GM12878 (cell line): Measurements from ENCODE around the gene ZNF613. TPM values are rescaled to one million over a fixed set of nuclear protein-coding genes. Genes with fewer than 3 reads are reported as not detected.

Experiments used
- ATAC-seq: fragments of 200-7000 bp; cut with Tn5 transposase; 3 replicates; pipeline ENCODE4 v1.9.1; 2020; ENCODE audit warnings: mild to moderate bottlenecking, moderate library complexity
- BruUV-seq: library from RNA; stranded (reverse); fragments of 400-500 nt; replicated peaks from 2 replicates; lab custom pipeline; 2021; lab: Mats Ljungman, UMichigan
- CTCF ChIA-PET: fragments of 300-600 bp; sonication (Branson Sonifier 250); formaldehyde crosslinking; extraction: SDS; loops from one replicate; lab custom pipeline; 2021; ENCODE audit warnings: inconsistent platforms; lab: Yijun Ruan, JAX
- POLR2A ChIA-PET: fragments of 350-600 bp; formaldehyde crosslinking; extraction: SDS; loops from one replicate; lab custom pipeline; 2021; ENCODE audit warnings: inconsistent platforms; lab: Charles Lee
- RAD21 ChIA-PET: fragments of 300-600 bp; sonication (Branson Sonifier 250); formaldehyde crosslinking; loops from one replicate; lab custom pipeline; 2023; ENCODE audit warnings: antibody characterized with exemption; ENCODE audit not compliant: unreplicated experiment; lab: Charles Lee
- SMC1A ChIA-PET: fragments of 300-600 bp; sonication (Branson Sonifier 250); formaldehyde crosslinking; loops from one replicate; lab custom pipeline; 2023; ENCODE audit not compliant: unreplicated experiment, uncharacterized antibody; lab: Charles Lee
- DNase-seq: peaks from one replicate; pipeline ENCODE4 v3.0.0-alpha.2; 2011; ENCODE audit warnings: low read depth, low spot score
- FAIRE-seq: peaks from 3 replicates; lab custom pipeline; 2011; peaks lifted over from hg19 to GRCh38; lab: Jason Lieb, UNC
- H2AFZ ChIP-seq: 2 replicates; pipeline ENCODE4 v1.6.0; 2011; ENCODE audit warnings: low read depth, low read length, control low read depth; ENCODE audit not compliant: control insufficient read depth
- H3K27ac ChIP-seq: 2 replicates; pipeline ENCODE4 v1.5.1; 2011; ENCODE audit warnings: control low read depth; ENCODE audit not compliant: control insufficient read depth, insufficient read depth
- H3K27me3 ChIP-seq, 2 experiments: replicated peaks in 1 of 2; 2 replicates each; pipeline versions ENCODE4 v1.6.0 to v1.6.1; 2011; ENCODE audit warnings: low read length in 1 of 2; ENCODE audit not compliant: control insufficient read depth in 2 of 2, insufficient read depth in 2 of 2
- H3K36me3 ChIP-seq, 2 experiments: 2 replicates each; pipeline ENCODE4 v1.5.1; 2011; ENCODE audit warnings: low read length in 1 of 2; ENCODE audit not compliant: control insufficient read depth in 2 of 2, insufficient read depth in 2 of 2
- H3K4me1 ChIP-seq: 2 replicates; pipeline ENCODE4 v1.6.1; 2011; ENCODE audit warnings: mild to moderate bottlenecking, low read length, moderate library complexity, mixed read lengths; ENCODE audit not compliant: control insufficient read depth, insufficient read depth
- H3K4me2 ChIP-seq: 2 replicates; pipeline ENCODE4 v1.6.0; 2011; ENCODE audit warnings: control low read depth; ENCODE audit not compliant: control insufficient read depth, insufficient read depth
- H3K4me3 ChIP-seq: fragments of 200-600 bp; sonication (generic); 2 replicates; pipeline ENCODE4 v1.5.1; 2016
- H3K79me2 ChIP-seq: 2 replicates; pipeline ENCODE4 v1.6.0; 2011; ENCODE audit warnings: low read length; ENCODE audit not compliant: control insufficient read depth, insufficient read depth
- H3K9ac ChIP-seq: 2 replicates; pipeline ENCODE4 v1.8.0; 2011; ENCODE audit warnings: low read length, control low read depth, mixed read lengths; ENCODE audit not compliant: control insufficient read depth, insufficient read depth
- H3K9me3 ChIP-seq: replicated peaks from 3 replicates; pipeline ENCODE4 v1.5.1; 2011; ENCODE audit warnings: mild to moderate bottlenecking, low read length; ENCODE audit not compliant: control insufficient read depth, insufficient read depth
- H4K20me1 ChIP-seq: 2 replicates; pipeline ENCODE4 v1.6.0; 2011; ENCODE audit not compliant: control insufficient read depth, insufficient read depth
- KLF5 ChIP-seq: fragments of 450-650 bp; IDR thresholded peaks from 2 replicates; pipeline ENCODE4 v1.6.1; 2014; ENCODE audit warnings: mild to moderate bottlenecking; ENCODE audit not compliant: partially characterized antibody
- MYB ChIP-seq: fragments of 150-350 bp; IDR thresholded peaks from 2 replicates; pipeline ENCODE4 v1.6.1; 2014; ENCODE audit warnings: mild to moderate bottlenecking, low read depth, low read length, borderline replicate concordance
- POLR2AphosphoS5 ChIP-seq: IDR thresholded peaks from 2 replicates; pipeline ENCODE4 v1.6.1; 2011; ENCODE audit warnings: mild to moderate bottlenecking, low read length, inconsistent platforms
- TARDBP ChIP-seq: IDR thresholded peaks from 2 replicates; pipeline ENCODE4 v1.6.1; 2016; ENCODE audit warnings: borderline replicate concordance
- YY1 ChIP-seq: IDR thresholded peaks from 2 replicates; pipeline ENCODE4 v1.6.1; 2011; ENCODE audit warnings: low read depth, mild to moderate bottlenecking, low read length
- ZBED1 ChIP-seq: IDR thresholded peaks from 2 replicates; pipeline ENCODE4 v1.6.1; 2016; ENCODE audit warnings: borderline replicate concordance
- WGBS: methylation state at CpG from one replicate; pipeline ENCODE4 v1.1.6; 2016; ENCODE audit warnings: low lambda C conversion rate; ENCODE audit not compliant: insufficient replicate concordance, insufficient coverage; ENCODE audit errors: missing lambda C conversion rate; 5-methylcytosine and 5-hydroxymethylcytosine counted together
- in situ Hi-C: fragments of 300-500 bp; cut with MboI; formaldehyde crosslinking; loops from 9 replicates; pipeline ENCODE4 v1.14.3; 2018; ENCODE audit warnings: mixed read lengths
- intact Hi-C: fragments of 100-400 bp; cut with micrococcal nuclease; formaldehyde crosslinking; loops from one replicate; pipeline ENCODE4 v1.14.2; 2022; ENCODE audit not compliant: unreplicated experiment
- polyA plus RNA-seq, 11 experiments: library from polyadenylated mRNA; depleted of rRNA in 4 of 11; unstranded in 6 of 11; stranded (reverse) in 5 of 11; fragments of >200 nt; fragmentation: Nextera tagmentation in 4 of 11; fragmentation: Illumina TruSeq in 1 of 11; extraction: Ambion mirVana in 4 of 11; extraction: Trizol in 1 of 11; gene quantifications; 1 replicate in 1 of 11; 2 replicates in 10 of 11; pipeline versions ENCODE4 v1.2.1 to v1.2.3, GENCODE V29; 2011 to 2016; ENCODE audit warnings: inconsistent platforms in 2 of 11, missing spikeins in 2 of 11, low read depth in 1 of 11
- total RNA-seq, 4 experiments: library from RNA; depleted of rRNA in 3 of 4; stranded (reverse); fragments of >200 nt in 3 of 4; fragmentation: Illumina TruSeq in 1 of 4; extraction: Trizol in 1 of 4; gene quantifications; 2 replicates each; pipeline versions ENCODE4 v1.2.1 to v1.2.3, GENCODE V29; 2013 to 2021
- TF ChIP-seq, protein P1 (sequence below): fragments of 450-650 bp; IDR thresholded peaks from 2 replicates; pipeline ENCODE4 v1.6.1; 2017; ENCODE audit warnings: borderline replicate concordance
- TF ChIP-seq, protein P2 (sequence below): fragments of 450-650 bp; IDR thresholded peaks from 2 replicates; pipeline ENCODE4 v1.6.1; 2017; ENCODE audit warnings: mild to moderate bottlenecking
- TF ChIP-seq, protein P3 (sequence below): fragments of 450-650 bp; IDR thresholded peaks from 2 replicates; pipeline ENCODE4 v1.6.1; 2018; ENCODE audit warnings: borderline replicate concordance, mild to moderate bottlenecking; ENCODE audit not compliant: partially characterized antibody

The ZNF613 gene
- total and polyA plus RNA-seq, 10 of the 15 experiments (the other 5 are each of a cell fraction or from before 2014, with no cell fraction given): 3.3 to 7.8 (median 5.0) TPM

- TF ChIP-seq, protein P1, sequence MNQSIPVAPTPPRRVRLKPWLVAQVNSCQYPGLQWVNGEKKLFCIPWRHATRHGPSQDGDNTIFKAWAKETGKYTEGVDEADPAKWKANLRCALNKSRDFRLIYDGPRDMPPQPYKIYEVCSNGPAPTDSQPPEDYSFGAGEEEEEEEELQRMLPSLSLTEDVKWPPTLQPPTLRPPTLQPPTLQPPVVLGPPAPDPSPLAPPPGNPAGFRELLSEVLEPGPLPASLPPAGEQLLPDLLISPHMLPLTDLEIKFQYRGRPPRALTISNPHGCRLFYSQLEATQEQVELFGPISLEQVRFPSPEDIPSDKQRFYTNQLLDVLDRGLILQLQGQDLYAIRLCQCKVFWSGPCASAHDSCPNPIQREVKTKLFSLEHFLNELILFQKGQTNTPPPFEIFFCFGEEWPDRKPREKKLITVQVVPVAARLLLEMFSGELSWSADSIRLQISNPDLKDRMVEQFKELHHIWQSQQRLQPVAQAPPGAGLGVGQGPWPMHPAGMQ: no peak
- TF ChIP-seq MYB: no peak
- no peak for TF ChIP-seq POLR2AphosphoS5
- no peak for TF ChIP-seq ZBED1
- TF ChIP-seq, protein P2, sequence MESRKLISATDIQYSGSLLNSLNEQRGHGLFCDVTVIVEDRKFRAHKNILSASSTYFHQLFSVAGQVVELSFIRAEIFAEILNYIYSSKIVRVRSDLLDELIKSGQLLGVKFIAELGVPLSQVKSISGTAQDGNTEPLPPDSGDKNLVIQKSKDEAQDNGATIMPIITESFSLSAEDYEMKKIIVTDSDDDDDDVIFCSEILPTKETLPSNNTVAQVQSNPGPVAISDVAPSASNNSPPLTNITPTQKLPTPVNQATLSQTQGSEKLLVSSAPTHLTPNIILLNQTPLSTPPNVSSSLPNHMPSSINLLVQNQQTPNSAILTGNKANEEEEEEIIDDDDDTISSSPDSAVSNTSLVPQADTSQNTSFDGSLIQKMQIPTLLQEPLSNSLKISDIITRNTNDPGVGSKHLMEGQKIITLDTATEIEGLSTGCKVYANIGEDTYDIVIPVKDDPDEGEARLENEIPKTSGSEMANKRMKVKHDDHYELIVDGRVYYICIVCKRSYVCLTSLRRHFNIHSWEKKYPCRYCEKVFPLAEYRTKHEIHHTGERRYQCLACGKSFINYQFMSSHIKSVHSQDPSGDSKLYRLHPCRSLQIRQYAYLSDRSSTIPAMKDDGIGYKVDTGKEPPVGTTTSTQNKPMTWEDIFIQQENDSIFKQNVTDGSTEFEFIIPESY: no peak
Measured at GRCh38 chr19:51884713-51885112, 42.6 kb upstream of the ZNF613 start (continued).

DNA sequence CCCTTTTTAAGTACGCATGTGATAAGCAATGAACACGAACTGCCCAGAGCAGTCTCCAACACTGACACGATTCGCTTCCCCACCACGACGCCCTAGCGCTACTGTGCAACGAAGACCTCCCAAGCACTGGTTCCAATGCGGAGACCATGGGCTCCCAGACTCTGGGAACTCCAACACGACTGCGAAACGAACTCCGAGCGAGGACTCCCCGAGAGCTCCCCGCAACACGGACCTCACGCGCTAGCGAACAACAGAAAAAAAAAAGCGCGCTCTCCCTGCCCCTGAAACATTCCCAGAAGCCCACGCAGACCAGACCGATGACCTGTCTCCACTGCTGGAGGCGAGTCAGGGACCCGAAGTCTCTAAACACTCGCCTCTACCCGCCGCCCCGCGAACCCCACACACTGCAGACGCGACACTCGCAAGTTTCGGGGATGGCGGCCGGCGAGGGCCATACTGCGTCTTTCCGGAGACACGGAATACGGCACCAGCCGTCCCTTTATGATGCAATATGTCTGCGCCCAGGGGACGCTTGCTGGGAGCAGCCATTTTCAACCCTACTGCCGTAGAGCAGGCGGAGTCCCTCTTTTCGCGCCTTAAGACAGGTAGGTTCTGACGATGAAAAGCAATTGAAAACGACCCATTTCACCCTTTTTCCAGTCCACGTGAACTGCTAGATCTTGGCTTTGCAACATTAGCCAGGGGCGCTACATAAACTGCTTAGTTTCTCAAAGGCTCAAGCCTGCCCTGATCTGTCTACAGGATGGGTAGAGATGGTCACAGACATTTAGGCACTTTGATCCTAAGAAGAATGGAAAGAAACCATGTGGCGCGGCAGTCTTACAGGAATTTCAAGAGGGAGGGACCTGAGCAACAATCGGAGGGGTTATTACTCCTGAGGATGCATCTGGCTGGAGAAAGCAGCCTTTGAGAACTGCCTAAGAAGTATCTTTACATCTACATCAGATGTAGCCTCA lies 39.5 kb upstream of the ZNF613 start, which contains the start of gene ZNF577:
Gene ZNF577 (minus strand): TSS at position 430 of the 977 bp plus-strand sequence. CDS start 7,569 bp downstream, outside the sequence.
- no peaks in the 10 kb centered on the region for H3K4me1 ChIP-seq
- CTCF ChIA-PET: no interaction called here
- H3K79me2 ChIP-seq: no peaks in the 10 kb centered on the region
- H3K36me3 ChIP-seq: peaks cover 7 to 13% of the 10 kb centered on the region in 2 experiments
- H3K4me3 ChIP-seq: 0 out of 2 replicates have a peak within 1 kb of the TSS, but pooled peaks have one; percentile 20
- no peak within 1 kb of the TSS for H3K27ac ChIP-seq
- no peak for FAIRE-seq
- peaks cover 31% of the 10 kb centered on the region for H3K9me3 ChIP-seq
- no peak for DNase-seq
- RAD21 ChIA-PET: no interaction called here
- no peak within 1 kb of the TSS for H3K9ac ChIP-seq
- H3K27me3 ChIP-seq: no peaks in the 10 kb centered on the region
- no peak for TF ChIP-seq KLF5
- TF ChIP-seq, protein P3, sequence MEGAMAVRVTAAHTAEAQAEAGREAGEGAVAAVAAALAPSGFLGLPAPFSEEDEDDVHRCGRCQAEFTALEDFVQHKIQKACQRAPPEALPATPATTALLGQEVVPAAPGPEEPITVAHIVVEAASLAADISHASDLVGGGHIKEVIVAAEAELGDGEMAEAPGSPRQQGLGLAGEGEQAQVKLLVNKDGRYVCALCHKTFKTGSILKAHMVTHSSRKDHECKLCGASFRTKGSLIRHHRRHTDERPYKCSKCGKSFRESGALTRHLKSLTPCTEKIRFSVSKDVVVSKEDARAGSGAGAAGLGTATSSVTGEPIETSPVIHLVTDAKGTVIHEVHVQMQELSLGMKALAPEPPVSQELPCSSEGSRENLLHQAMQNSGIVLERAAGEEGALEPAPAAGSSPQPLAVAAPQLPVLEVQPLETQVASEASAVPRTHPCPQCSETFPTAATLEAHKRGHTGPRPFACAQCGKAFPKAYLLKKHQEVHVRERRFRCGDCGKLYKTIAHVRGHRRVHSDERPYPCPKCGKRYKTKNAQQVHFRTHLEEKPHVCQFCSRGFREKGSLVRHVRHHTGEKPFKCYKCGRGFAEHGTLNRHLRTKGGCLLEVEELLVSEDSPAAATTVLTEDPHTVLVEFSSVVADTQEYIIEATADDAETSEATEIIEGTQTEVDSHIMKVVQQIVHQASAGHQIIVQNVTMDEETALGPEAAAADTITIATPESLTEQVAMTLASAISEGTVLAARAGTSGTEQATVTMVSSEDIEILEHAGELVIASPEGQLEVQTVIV: peak; percentile 13
- TF ChIP-seq TARDBP: no peak
- peak; percentile 92 for TF ChIP-seq YY1
- in situ Hi-C loops (no loop called here), intact Hi-C loops (no loop called here)
- 0 out of 2 replicates have a peak within 1 kb of the TSS, but pooled peaks have one; percentile 7 for H3K4me2 ChIP-seq
- BruUV-seq: no TSS peak
- POLR2A ChIA-PET: no interaction called here
- H2AFZ ChIP-seq: peak within 1 kb of the TSS; percentile 24; the same call in 1 of the 2 replicates
- WGBS: 97% methylated on average over 55 of the region's 56 CpGs
- SMC1A ChIA-PET: no interaction called here
- H4K20me1 ChIP-seq: no peaks in the 10 kb centered on the region
- no peak; the same call in 2 of the 3 replicates for ATAC-seq
